ENCODE measurements around the gene SHC3. TPM values are rescaled to one million over a fixed set of nuclear protein-coding genes. Genes with fewer than 3 reads are reported as not detected.

SHC3 gene
- total RNA-seq, 1 experiment from 2014 or later = 1.8 TPM

- Histone ChIP-seq H2BK12ac (ENCODE audit: insufficient read length, low read depth, low read length) (no peak overlapping the region), H3T11ph (ENCODE audit: low read length) (no peak overlapping the region), H3K18ac (ENCODE audit: insufficient read length, low read depth, low read length) (no peak overlapping the region), H3K79me2 (ENCODE audit: insufficient read depth, low read length) (no peaks in the 10 kb centered on the region), H3K27ac (ENCODE audit: insufficient read length, low read depth, low read length) (no peak overlapping the region), H3K23ac (ENCODE audit: insufficient read length, low read depth, low read length) (no peak overlapping the region), H2BK20ac (ENCODE audit: low read depth, low read length, poor library complexity, severe bottlenecking) (no peak overlapping the region), H2BK120ac (ENCODE audit: low read depth, low read length, poor library complexity, severe bottlenecking) (no peak overlapping the region), H3K56ac (ENCODE audit: insufficient read length, low read depth, low read length) (no peak overlapping the region), H3K9me3 (ENCODE audit: control insufficient read depth, low read depth, low read length) (no peaks in the 10 kb centered on the region), H3K4me1 (ENCODE audit: insufficient read depth, low read length) (no peaks in the 10 kb centered on the region), H2AK5ac (ENCODE audit: insufficient read length, low read length) (no peak overlapping the region), H3K4me2 (ENCODE audit: insufficient read depth, insufficient read length, low read length) (no peak overlapping the region), H3K9ac (ENCODE audit: extremely low read depth, insufficient read length, low read length) (no peak overlapping the region), H2BK15ac (ENCODE audit: low read depth, low read length) (no peak overlapping the region), H4K8ac (replicated peaks; ENCODE audit: insufficient read length, low read depth, low read length) (no peak overlapping the region), H3K79me1 (ENCODE audit: insufficient read depth, low read depth, low read length, poor library complexity, severe bottlenecking) (no peaks in the 10 kb centered on the region), H4K5ac (ENCODE audit: insufficient read length, low read depth, low read length) (no peak overlapping the region), H3K27me3 (ENCODE audit: insufficient read depth, low read length) (no peaks in the 10 kb centered on the region), H4K20me1 (ENCODE audit: control insufficient read depth, insufficient read depth, insufficient read length) (peaks cover 3% of the 10 kb centered on the region), H3K4ac (ENCODE audit: low read depth, low read length) (no peak overlapping the region), H2BK5ac (ENCODE audit: insufficient read length, low read length) (no peak overlapping the region), H3K23me2 (ENCODE audit: insufficient read length, low read depth, low read length, poor library complexity, severe bottlenecking) (peaks cover 15% of the 10 kb centered on the region), H2AFZ (ENCODE audit: low read length) (no peak overlapping the region), H4K91ac (ENCODE audit: insufficient read length, low read depth, low read length) (no peak overlapping the region), H3K14ac (ENCODE audit: insufficient read depth, low read length) (no peak overlapping the region)
- Mint-ChIP-seq H3K27ac (no peak overlapping the region), H3K27me3 (ENCODE audit: low read depth) (peaks cover 7% of the 10 kb centered on the region), H3K4me3 (no peak overlapping the region), H3K9me3 (no peaks in the 10 kb centered on the region; a peak in 1 of 5 replicates), H3K36me3 (ENCODE audit: insufficient read depth in 1 of 3, low read depth in 3 of 3) (peaks cover under 1 to 5% (median 4%) of the 10 kb centered on the region in 3 experiments; a peak in 4 of 7 replicates), H3K4me1 (peaks cover 14 to 17% of the 10 kb centered on the region in 2 experiments)
- WGBS (ENCODE audit: extremely low coverage, insufficient read length, low lambda C conversion rate) = no CpG with 5 or more reads among the region's 6 CpGs
- DNase-seq = no peak
- no peak for TF ChIP-seq CTCF (conservative IDR thresholded peaks at IDR 0.05)
Observed at GRCh38 chr9:88995200-88995577, 183.4 kb downstream of the SHC3 start.

All from H9 (cell line).